ENCODE measurements around the gene GREM1. TPM values are rescaled to one million over a fixed set of nuclear protein-coding genes. Genes with fewer than 3 reads are reported as not detected.

Gene GREM1
- total and polyA plus RNA-seq, 2 of the 8 experiments (the other 6 are each of a cell fraction or from before 2014, with no cell fraction given) = 0.12 to 1.1 TPM

DNA sequence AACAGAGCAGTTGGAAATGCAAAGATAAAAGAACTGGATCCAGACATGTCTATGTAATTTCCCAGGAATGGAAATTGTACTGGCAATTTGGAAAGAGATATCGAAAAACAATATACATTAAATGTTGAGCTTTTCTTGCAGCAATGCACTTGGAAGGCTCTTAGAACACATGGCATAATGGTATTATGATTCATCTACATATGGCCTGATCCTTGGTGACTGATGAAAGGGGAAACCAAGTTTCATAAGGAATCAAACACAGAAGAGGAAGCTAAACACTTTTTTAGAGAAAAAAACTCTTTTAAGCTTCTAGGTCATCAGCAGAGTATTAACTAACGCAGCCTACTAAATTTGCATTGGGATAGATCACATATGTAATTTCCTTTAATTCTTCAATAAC lies 12.4 kb upstream of the GREM1 start (continued):
- TF ChIP-seq RAD21 (IDR thresholded peaks at IDR 0.05 in 1 of 2, conservative IDR thresholded peaks at IDR 0.05 in 1 of 2; ENCODE audit: low read depth in 2 of 2, low read length in 2 of 2) = no peak

Data from H1 (cell line).